H1 (cell line): Measurements from ENCODE around the gene TXNDC8. TPM values are rescaled to one million over a fixed set of nuclear protein-coding genes. Genes with fewer than 3 reads are reported as not detected.

Source experiments
- CTCF ChIA-PET: fragments of 300-600 bp; sonication (Branson Sonifier 250); formaldehyde crosslinking; loops from one replicate; lab custom pipeline; 2021; ENCODE audit not compliant: partially characterized antibody; lab: Charles Lee
- POLR2A ChIA-PET: fragments of 300-600 bp; sonication (Branson Sonifier 250); formaldehyde crosslinking; loops from one replicate; lab custom pipeline; 2021; ENCODE audit warnings: inconsistent platforms; ENCODE audit not compliant: partially characterized antibody; lab: Charles Lee
- DNase-seq, 2 experiments: peaks; one replicate each; pipeline versions ENCODE4 v3.0.0 to v3.0.0-alpha.2; 2010 to 2022; ENCODE audit warnings: low spot score in 2 of 2, low read depth in 1 of 2, mixed read lengths in 1 of 2
- FAIRE-seq: peaks from 2 replicates; lab custom pipeline; 2011; peaks lifted over from hg19 to GRCh38; lab: Jason Lieb, UNC
- H2AFZ ChIP-seq: 2 replicates; pipeline ENCODE4 v1.8.1; 2012; ENCODE audit warnings: low read length, inconsistent platforms
- H2AK5ac ChIP-seq: 2 replicates; pipeline ENCODE4 v1.6.1; 2013; ENCODE audit warnings: low read depth, low read length
- H2BK120ac ChIP-seq: replicated peaks from 2 replicates; pipeline ENCODE3; 2013; ENCODE audit warnings: low read depth, low read length, inconsistent platforms
- H2BK12ac ChIP-seq: 2 replicates; pipeline ENCODE4 v1.6.1; 2013; ENCODE audit warnings: low read depth, low read length
- H2BK15ac ChIP-seq: 2 replicates; pipeline ENCODE4 v1.6.1; 2013; ENCODE audit warnings: low read length
- H2BK20ac ChIP-seq: 2 replicates; pipeline ENCODE4 v1.6.1; 2013; ENCODE audit warnings: low read length
- H2BK5ac ChIP-seq: 2 replicates; pipeline ENCODE4 v1.6.1; 2013; ENCODE audit warnings: low read depth, low read length
- H3K14ac ChIP-seq: 2 replicates; pipeline ENCODE4 v1.6.1; 2013; ENCODE audit warnings: inconsistent platforms; ENCODE audit not compliant: insufficient read length
- H3K18ac ChIP-seq: 2 replicates; pipeline ENCODE4 v1.6.1; 2013; ENCODE audit warnings: low read length; ENCODE audit errors: extremely low read depth
- H3K23ac ChIP-seq: 2 replicates; pipeline ENCODE4 v1.6.1; 2013; ENCODE audit warnings: inconsistent platforms; ENCODE audit not compliant: insufficient read length
- H3K23me2 ChIP-seq: 2 replicates; pipeline ENCODE4 v1.6.1; 2013; ENCODE audit warnings: low read depth, low read length
- H3K27ac ChIP-seq: 2 replicates; pipeline ENCODE4 v1.6.1; 2011; ENCODE audit warnings: low read depth, low read length, inconsistent platforms
- H3K27me3 ChIP-seq, 4 experiments: replicated peaks in 1 of 4; 1 replicate in 1 of 4; 2 replicates in 3 of 4; pipeline versions ENCODE4 v1.6.1 to v1.8.1; 2011 to 2013; ENCODE audit warnings: low read length in 3 of 4, mild to moderate bottlenecking in 3 of 4, inconsistent platforms in 2 of 4, mixed read lengths in 2 of 4, moderate library complexity in 1 of 4; ENCODE audit not compliant: control insufficient read depth in 3 of 4, insufficient read depth in 3 of 4; ENCODE audit errors: extremely low read depth in 1 of 4
- H3K36me3 ChIP-seq, 4 experiments: 2 replicates each; pipeline versions ENCODE4 v1.6.1 to v1.8.1; 2011 to 2013; ENCODE audit warnings: mild to moderate bottlenecking in 4 of 4, low read length in 3 of 4, moderate library complexity in 2 of 4, control low read depth in 1 of 4, inconsistent platforms in 1 of 4; ENCODE audit not compliant: insufficient read depth in 4 of 4, control insufficient read depth in 2 of 4
- H3K4ac ChIP-seq: replicated peaks from 2 replicates; pipeline ENCODE3; 2013; ENCODE audit warnings: low read length, low read depth, mixed read lengths, inconsistent platforms; ENCODE audit not compliant: insufficient read length
- H3K4me1 ChIP-seq, 4 experiments: replicated peaks in 1 of 4; 1 replicate in 1 of 4; 2 replicates in 3 of 4; pipeline versions ENCODE4 v1.6.1 to v1.8.1; 2011 to 2013; ENCODE audit warnings: low read length in 3 of 4, inconsistent platforms in 2 of 4, mixed read lengths in 1 of 4; ENCODE audit not compliant: insufficient read depth in 4 of 4, control insufficient read depth in 3 of 4
- H3K4me2 ChIP-seq, 2 experiments: 2 replicates each; pipeline versions ENCODE4 v1.6.1 to v1.8.1; 2011 to 2013; ENCODE audit warnings: low read depth in 2 of 2, low read length in 2 of 2, control low read depth in 1 of 2, inconsistent platforms in 1 of 2, mild to moderate bottlenecking in 1 of 2; ENCODE audit not compliant: insufficient read depth in 1 of 2
- H3K4me3 ChIP-seq, 4 experiments: fragments of 200-600, 300-600 bp in 1 of 4; sonication (generic), shearing (Covaris generic), sonication (Bioruptor Twin) in 1 of 4; 2 replicates each; pipeline versions ENCODE4 v1.5.1 to v1.8.1; 2011 to 2016; ENCODE audit warnings: low read length in 4 of 4, low read depth in 3 of 4, control low read depth in 2 of 4, inconsistent platforms in 2 of 4, mild to moderate bottlenecking in 2 of 4, mixed read lengths in 1 of 4, moderate library complexity in 1 of 4; ENCODE audit not compliant: insufficient read depth in 2 of 4; ENCODE audit errors: extremely low read depth in 1 of 4
- H3K56ac ChIP-seq: replicated peaks from 2 replicates; pipeline ENCODE3; 2013; ENCODE audit warnings: low read depth, mild to moderate bottlenecking, mixed read lengths, low read length, inconsistent platforms; ENCODE audit not compliant: insufficient read length
- H3K79me1 ChIP-seq: 2 replicates; pipeline ENCODE4 v1.6.1; 2013; ENCODE audit warnings: low read depth, low read length, control low read depth
- H3K79me2 ChIP-seq, 2 experiments: 2 replicates each; pipeline versions ENCODE4 v1.6.1 to v1.8.1; 2012 to 2013; ENCODE audit warnings: low read length in 2 of 2, mild to moderate bottlenecking in 2 of 2, inconsistent platforms in 1 of 2; ENCODE audit not compliant: insufficient read depth in 2 of 2, control insufficient read depth in 1 of 2
- H3K9ac ChIP-seq, 4 experiments: replicated peaks in 1 of 4; 1 replicate in 1 of 4; 2 replicates in 3 of 4; pipeline versions ENCODE4 v1.6.1 to v1.8.1; 2011 to 2013; ENCODE audit warnings: low read depth in 3 of 4, low read length in 3 of 4, control low read depth in 2 of 4, mild to moderate bottlenecking in 2 of 4, moderate library complexity in 2 of 4, inconsistent platforms in 1 of 4; ENCODE audit errors: extremely low read depth in 1 of 4
- H3K9me3 ChIP-seq, 2 experiments: 2 replicates each; pipeline versions ENCODE4 v1.6.1 to v1.8.1; 2012 to 2013; ENCODE audit warnings: mild to moderate bottlenecking in 2 of 2, moderate library complexity in 2 of 2, control low read depth in 1 of 2, inconsistent platforms in 1 of 2, low read depth in 1 of 2, low read length in 1 of 2, mixed read lengths in 1 of 2; ENCODE audit not compliant: insufficient read depth in 2 of 2
- H4K20me1 ChIP-seq, 2 experiments: replicated peaks in 1 of 2; 2 replicates each; pipeline versions ENCODE3 to v1.8.1; 2011 to 2013; ENCODE audit warnings: inconsistent platforms in 2 of 2, low read length in 2 of 2, mild to moderate bottlenecking in 1 of 2; ENCODE audit not compliant: insufficient read depth in 2 of 2, control insufficient read depth in 1 of 2
- H4K5ac ChIP-seq: 2 replicates; pipeline ENCODE4 v1.6.1; 2013; ENCODE audit warnings: low read length, low read depth, mixed read lengths, inconsistent platforms; ENCODE audit not compliant: insufficient read length
- H4K8ac ChIP-seq: 2 replicates; pipeline ENCODE4 v1.8.0; 2013; ENCODE audit warnings: mild to moderate bottlenecking, moderate library complexity, low read length, inconsistent platforms; ENCODE audit not compliant: insufficient read depth; ENCODE audit errors: extremely low read depth
- H4K91ac ChIP-seq: replicated peaks from 2 replicates; pipeline ENCODE3; 2013; ENCODE audit warnings: low read length, mixed read lengths, inconsistent platforms; ENCODE audit not compliant: insufficient read length
- CTBP2 ChIP-seq: IDR thresholded peaks from 2 replicates; pipeline ENCODE4 v1.7.0; 2011; ENCODE audit warnings: borderline replicate concordance, mild to moderate bottlenecking, moderate library complexity, mixed read lengths, low read length; ENCODE audit not compliant: insufficient read depth, insufficient read length
- WGBS, 2 experiments: shearing (Covaris generic) in 1 of 2; methylation state at CpG; one replicate each; pipeline versions ENCODE4 v1.1.6 to v1.1.7; 2013 to 2015; ENCODE audit warnings: low lambda C conversion rate in 2 of 2, mixed read lengths in 2 of 2, inconsistent platforms in 1 of 2, low coverage in 1 of 2, missing lambda C conversion rate in 1 of 2; ENCODE audit not compliant: insufficient replicate concordance in 2 of 2, insufficient coverage in 1 of 2, insufficient read length in 1 of 2; ENCODE audit errors: extremely low coverage in 1 of 2, missing lambda C conversion rate in 1 of 2; 5-methylcytosine and 5-hydroxymethylcytosine counted together
- polyA plus RNA-seq, 7 experiments: library from polyadenylated mRNA; depleted of rRNA in 3 of 7; stranded (reverse) in 5 of 7; unstranded in 2 of 7; fragments of >200 nt in 5 of 7; fragments of 200-250 nt in 2 of 7; gene quantifications; 1 replicate in 5 of 7; 2 replicates in 1 of 7; 4 replicates in 1 of 7; pipeline versions ENCODE4 v1.2.1 to v1.2.3, GENCODE V29; 2011 to 2013; ENCODE audit warnings: missing spikeins in 2 of 7, mixed read lengths in 2 of 7
- total RNA-seq: library from RNA; stranded (reverse); fragmentation: NEBNext Ultra II Directional; extraction: Animal tissue kit (Norgen Biotek cat#: 25700); gene quantifications from 2 replicates; pipeline ENCODE4 v1.2.1, GENCODE V29; 2021
- TF ChIP-seq, protein P1 (sequence below): IDR thresholded peaks from 2 replicates; pipeline ENCODE4 v1.6.1; 2011; ENCODE audit warnings: low read depth, mild to moderate bottlenecking, low read length; ENCODE audit not compliant: insufficient read depth

The TXNDC8 gene
- total and polyA plus RNA-seq, 2 of the 8 experiments (the other 6 are each of a cell fraction or from before 2014, with no cell fraction given): not detected

DNA sequence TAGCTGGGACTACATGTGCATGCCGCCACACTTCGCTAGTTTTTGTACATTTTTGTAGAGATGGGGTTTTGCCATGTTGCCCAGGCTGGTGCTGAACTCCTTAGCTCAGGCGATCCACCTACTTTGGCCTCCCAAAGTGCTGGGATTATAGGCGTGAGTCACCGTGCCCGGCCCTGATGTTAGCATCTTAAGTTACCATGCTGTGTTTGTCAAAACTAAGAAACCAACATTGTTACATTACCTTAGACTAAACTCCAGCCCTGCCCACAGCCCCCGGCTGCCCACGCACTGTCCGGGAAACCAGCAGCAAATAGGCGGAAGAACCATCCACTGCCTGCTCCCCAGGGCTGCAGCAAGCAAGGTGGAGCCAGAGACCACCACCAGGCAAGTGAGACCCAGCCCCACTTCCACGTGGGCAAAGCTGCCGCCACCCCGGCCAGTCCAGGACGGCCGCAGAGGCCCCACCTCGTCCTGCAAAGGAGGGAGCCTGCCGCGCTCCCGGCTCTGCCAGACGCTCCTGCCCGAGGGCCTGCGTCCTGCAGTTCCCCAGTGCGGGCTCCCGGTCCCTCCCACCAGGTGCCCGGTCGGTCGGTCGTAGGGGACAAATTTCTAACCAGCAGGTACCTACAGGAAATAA is 45.6 kb downstream of the TXNDC8 start:
- Histone ChIP-seq H3K23me2 (no peaks in the 10 kb centered on the region), H4K20me1 (no peaks in the 10 kb centered on the region), H3K14ac (no peak overlapping the region), H2BK5ac (no peak overlapping the region), H4K91ac (no peak overlapping the region), H3K4me1 (no peaks in the 10 kb centered on the region), H3K56ac (no peak overlapping the region), H3K4me2 (no peak overlapping the region), H3K23ac (no peak overlapping the region), H3K9ac (no peak overlapping the region), H2AFZ (no peak overlapping the region; the same call in 1 of the 2 replicates), H2BK12ac (no peak overlapping the region), H4K5ac (no peak overlapping the region), H3K27me3 (no peaks in the 10 kb centered on the region), H3K4ac (no peak overlapping the region), H3K27ac (no peak overlapping the region), H3K4me3 (no peak overlapping the region), H3K79me2 (no peaks in the 10 kb centered on the region), H2BK120ac (no peak overlapping the region), H3K18ac (no peak overlapping the region), H3K79me1 (no peaks in the 10 kb centered on the region), H4K8ac (peak overlapping the region; percentile 71; the same call in 1 of the 2 replicates), H2BK15ac (no peak overlapping the region), H3K9me3 (no peaks in the 10 kb centered on the region), H3K36me3 (no peaks in the 10 kb centered on the region), H2AK5ac (no peak overlapping the region), H2BK20ac (no peak overlapping the region)
- WGBS, 2 experiments: 87% methylated on average over 18 of the region's 28 CpGs; no CpG with 5 or more reads in 1 of the 2 experiments
- no peak for FAIRE-seq
- no peak for DNase-seq
- ChIA-PET CTCF (interaction anchor here (0.6 to 1.2 kb wide), 2 partner anchors 33 to 377 kb away, joined by 3 to 4 read pairs; no protein-coding TSS in a partner anchor), POLR2A (no interaction called here)
- TF ChIP-seq, protein P1, sequence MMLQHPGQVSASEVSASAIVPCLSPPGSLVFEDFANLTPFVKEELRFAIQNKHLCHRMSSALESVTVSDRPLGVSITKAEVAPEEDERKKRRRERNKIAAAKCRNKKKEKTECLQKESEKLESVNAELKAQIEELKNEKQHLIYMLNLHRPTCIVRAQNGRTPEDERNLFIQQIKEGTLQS: no peak
- TF ChIP-seq CTBP2: no peak
